Stomach smooth muscle (tissue), 2 donors: ENCODE results near the gene ZNF563.

ENCODE experiments used
- H3K27ac ChIP-seq: one replicate; pipeline ENCODE4 v1.7.0; 2013; ENCODE audit warnings: mild to moderate bottlenecking, low read length, inconsistent platforms
- H3K27me3 ChIP-seq, 2 donors: one replicate each; pipeline ENCODE4 v1.7.0; 2013; ENCODE audit warnings: low read length in 2 of 2; ENCODE audit not compliant: insufficient read depth in 2 of 2, control insufficient read depth in 1 of 2
- H3K36me3 ChIP-seq, 2 donors: one replicate each; pipeline ENCODE4 v1.7.0; 2013; ENCODE audit warnings: low read length in 2 of 2; ENCODE audit not compliant: control insufficient read depth in 2 of 2, insufficient read depth in 2 of 2
- H3K4me1 ChIP-seq: one replicate; pipeline ENCODE4 v1.7.0; 2013; ENCODE audit warnings: low read length; ENCODE audit not compliant: control insufficient read depth, insufficient read depth
- H3K4me3 ChIP-seq, 2 donors: one replicate each; pipeline ENCODE4 v1.7.0; 2013; ENCODE audit warnings: low read length in 2 of 2
- H3K9ac ChIP-seq, 2 donors: one replicate each; pipeline ENCODE4 v1.7.0; 2013; ENCODE audit warnings: low read length in 2 of 2, mild to moderate bottlenecking in 1 of 2
- H3K9me3 ChIP-seq, 2 donors: one replicate each; pipeline ENCODE4 v1.7.0; 2013; ENCODE audit warnings: low read length in 2 of 2; ENCODE audit not compliant: control insufficient read depth in 2 of 2
- donor health status: healthy.
- donor health status: Pancreatic carcinoma.

The ZNF563 gene

DNA sequence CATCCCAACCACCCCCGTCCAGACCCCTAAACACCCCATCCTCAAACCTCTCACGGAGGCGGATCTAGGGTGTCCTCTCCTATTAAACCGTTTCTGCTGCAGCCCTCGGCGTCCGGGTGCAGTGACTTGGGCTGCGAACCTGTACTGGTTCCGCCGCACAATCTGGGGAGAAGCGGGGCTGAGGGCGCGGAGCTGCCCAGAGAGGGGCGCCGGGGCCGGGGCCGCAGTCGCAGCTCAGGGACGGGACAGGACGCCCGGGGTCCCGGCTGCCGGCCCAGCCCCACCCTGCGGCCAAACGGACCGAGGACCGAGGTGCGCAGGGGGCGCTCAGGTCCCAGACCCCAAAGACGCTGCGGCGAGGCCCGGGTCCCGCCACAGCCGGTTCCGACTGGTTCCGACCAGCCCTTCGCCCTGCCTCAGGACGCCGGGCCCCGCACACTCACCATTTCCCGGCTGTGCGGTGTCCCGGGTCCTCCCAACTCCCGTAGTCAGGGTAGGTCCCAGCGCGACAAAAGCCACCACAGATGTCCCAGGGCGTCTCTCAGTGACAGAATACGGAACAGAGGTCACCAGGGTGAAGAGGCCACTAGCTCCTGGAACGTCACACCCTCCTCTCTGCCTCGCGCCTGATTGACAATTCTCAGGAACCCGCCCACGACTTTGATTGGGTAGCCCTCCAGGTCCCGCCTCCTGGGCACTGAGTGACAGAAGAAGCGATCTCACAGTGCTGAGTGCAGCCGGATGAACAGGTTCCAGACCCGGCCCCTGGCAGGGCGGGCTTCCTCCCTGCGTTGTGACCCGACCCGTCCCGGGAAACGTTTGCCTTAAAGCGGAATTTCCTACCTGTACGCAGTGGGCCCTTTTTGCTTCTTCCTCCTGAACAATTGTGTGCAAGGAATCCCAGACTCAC is 38.9 kb downstream of the ZNF563 start, which contains the start of gene ZNF44:
Gene ZNF44, minus strand, starts transcription at position 635 of the 910 bp plus-strand sequence. Its CDS starts 189 bp downstream, at position 446.
- no peaks in the 10 kb centered on the region for H3K27me3 ChIP-seq
- peak within 1 kb of the TSS; percentile 80 to 95 for H3K9ac ChIP-seq
- H3K27ac ChIP-seq: peak within 1 kb of the TSS; percentile 96
- H3K9me3 ChIP-seq: no peaks in the 10 kb centered on the region
- peaks cover 12% of the 10 kb centered on the region for H3K4me1 ChIP-seq
- peaks cover 0 to 2% of the 10 kb centered on the region in 2 donors for H3K36me3 ChIP-seq
- H3K4me3 ChIP-seq: peak within 1 kb of the TSS; percentile 59 to 95

DNA sequence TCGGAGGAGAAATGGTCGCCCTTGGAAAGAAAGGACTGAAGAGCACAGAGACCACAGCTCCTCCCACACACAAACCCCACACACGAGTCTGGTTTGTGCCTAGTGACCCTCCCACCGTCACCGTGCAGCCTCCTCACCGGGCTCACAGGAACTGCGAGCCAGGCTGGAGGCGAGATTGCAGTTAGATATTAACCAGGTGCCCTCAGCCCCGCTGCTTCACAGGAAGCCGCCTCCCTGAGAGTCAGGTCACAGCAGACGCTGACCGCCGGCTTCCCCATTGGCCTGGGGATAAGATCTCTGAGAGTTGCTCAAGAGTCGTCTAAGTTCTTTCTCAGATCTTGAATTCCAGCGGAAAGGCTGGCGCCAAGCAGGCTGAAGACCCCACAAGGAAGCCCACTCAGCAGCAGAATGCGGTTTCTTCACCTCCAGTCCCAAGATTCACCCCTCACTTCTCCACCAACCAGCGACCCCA is 39.6 kb downstream of the ZNF563 start:
- Histone ChIP-seq H3K4me1 (peaks cover 19% of the 10 kb centered on the region), H3K36me3 (peaks cover 0 to 2% of the 10 kb centered on the region in 2 donors), H3K4me3 (peak overlapping the region; percentile 59 to 95), H3K9ac (peak overlapping the region; percentile 80 to 95), H3K27ac (peak overlapping the region; percentile 96), H3K27me3 (no peaks in the 10 kb centered on the region), H3K9me3 (no peaks in the 10 kb centered on the region)

- Histone ChIP-seq H3K27me3 (no peaks in the 10 kb centered on the region), H3K9me3 (no peaks in the 10 kb centered on the region), H3K4me3 (no peak overlapping the region), H3K36me3 (peaks cover 0 to 2% of the 10 kb centered on the region in 2 donors), H3K4me1 (peaks cover 23% of the 10 kb centered on the region), H3K9ac (no peak overlapping the region), H3K27ac (no peak overlapping the region)
These were observed 43.7 kb downstream of the ZNF563 start for GRCh38 chr19:12289790-12290065.

DNA sequence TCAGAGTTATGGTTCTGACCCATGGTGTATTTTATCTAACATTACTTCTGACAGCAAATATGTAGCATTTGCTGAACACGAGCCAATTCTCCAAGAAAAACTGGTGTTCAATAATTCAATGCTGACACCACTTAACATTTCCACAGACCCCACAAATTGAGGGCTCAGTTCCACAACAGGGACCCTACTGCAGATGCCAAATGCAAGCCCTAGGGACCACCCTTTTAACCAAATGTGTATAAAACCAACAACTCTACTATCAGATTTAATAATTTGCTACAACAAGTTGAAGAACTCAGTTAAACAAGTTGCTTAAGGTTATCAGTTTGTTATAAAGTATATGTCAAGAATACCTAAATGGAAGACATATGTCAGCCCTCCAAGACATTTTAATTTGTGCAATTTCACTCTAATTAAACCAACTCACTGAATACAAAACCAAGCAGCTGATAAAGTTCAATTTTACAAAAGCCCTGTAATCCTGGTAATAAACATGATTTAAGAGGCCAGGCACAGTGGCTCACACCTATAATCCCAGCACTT is 45.4 kb downstream of the ZNF563 start:
- Histone ChIP-seq H3K4me1 (peaks cover 19% of the 10 kb centered on the region), H3K27ac (no peak overlapping the region), H3K9ac (no peak overlapping the region), H3K27me3 (no peaks in the 10 kb centered on the region), H3K36me3 (peaks cover 0 to 2% of the 10 kb centered on the region in 2 donors), H3K4me3 (no peak overlapping the region), H3K9me3 (no peaks in the 10 kb centered on the region)

- Histone ChIP-seq H3K27ac (no peak overlapping the region), H3K9me3 (no peaks in the 10 kb centered on the region), H3K36me3 (no peaks in the 10 kb centered on the region), H3K4me3 (no peak overlapping the region), H3K4me1 (peaks cover 12% of the 10 kb centered on the region), H3K27me3 (no peaks in the 10 kb centered on the region), H3K9ac (no peak overlapping the region)
These were observed 48.8 kb downstream of the ZNF563 start for GRCh38 chr19:12284631-12285030.

DNA sequence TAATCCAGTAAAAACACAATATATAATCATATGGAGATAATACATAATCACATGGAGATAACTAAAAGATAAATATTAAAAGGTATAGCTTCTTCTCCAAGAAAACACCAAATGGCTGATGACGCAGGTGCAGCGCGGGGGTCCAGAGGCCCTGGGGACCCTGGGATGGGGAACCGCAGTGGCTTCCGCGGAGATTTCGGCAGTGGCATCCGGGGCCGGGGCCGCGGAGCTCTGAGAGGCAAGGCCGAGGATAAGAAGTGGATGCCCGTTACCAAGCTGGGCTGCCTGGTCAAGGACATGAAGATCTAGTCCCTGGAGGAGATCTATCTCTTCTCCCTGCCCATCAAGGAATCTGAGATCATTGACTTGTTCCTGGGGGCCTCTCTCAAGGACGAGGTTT is 49.2 kb downstream of the ZNF563 start:
- Histone ChIP-seq H3K36me3 (no peaks in the 10 kb centered on the region), H3K9ac (no peak overlapping the region)

DNA sequence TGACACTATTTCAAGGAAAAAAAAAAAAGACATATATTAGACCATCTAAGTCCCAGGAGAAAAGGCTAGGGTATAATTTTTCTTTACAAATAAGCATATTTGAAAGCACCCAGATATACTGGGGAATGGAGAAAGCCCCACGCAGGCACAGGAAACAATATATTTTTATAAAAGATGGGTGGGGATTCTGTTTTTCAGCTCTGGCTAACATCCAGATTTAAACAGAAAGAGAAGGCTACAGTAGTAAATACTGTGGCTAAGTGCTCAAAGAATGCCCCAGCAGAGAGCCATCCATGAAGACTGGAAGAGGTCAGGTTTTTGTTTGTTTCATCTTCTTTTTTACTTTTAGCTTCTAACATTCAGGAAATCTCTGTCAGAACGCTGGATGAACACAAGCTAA is 54.7 kb downstream of the ZNF563 start:
- Histone ChIP-seq H3K9me3 (peaks cover 4% of the 10 kb centered on the region in 2 donors), H3K4me3 (no peak overlapping the region), H3K27me3 (no peaks in the 10 kb centered on the region), H3K4me1 (no peaks in the 10 kb centered on the region), H3K9ac (no peak overlapping the region), H3K27ac (no peak overlapping the region), H3K36me3 (peaks cover 4 to 10% of the 10 kb centered on the region in 2 donors)

More for the DNA sequence above, 49.2 kb downstream of the ZNF563 start:
- Histone ChIP-seq H3K27ac (no peak overlapping the region), H3K27me3 (no peaks in the 10 kb centered on the region), H3K9me3 (no peaks in the 10 kb centered on the region), H3K4me3 (no peak overlapping the region), H3K4me1 (peaks cover 8% of the 10 kb centered on the region)

DNA sequence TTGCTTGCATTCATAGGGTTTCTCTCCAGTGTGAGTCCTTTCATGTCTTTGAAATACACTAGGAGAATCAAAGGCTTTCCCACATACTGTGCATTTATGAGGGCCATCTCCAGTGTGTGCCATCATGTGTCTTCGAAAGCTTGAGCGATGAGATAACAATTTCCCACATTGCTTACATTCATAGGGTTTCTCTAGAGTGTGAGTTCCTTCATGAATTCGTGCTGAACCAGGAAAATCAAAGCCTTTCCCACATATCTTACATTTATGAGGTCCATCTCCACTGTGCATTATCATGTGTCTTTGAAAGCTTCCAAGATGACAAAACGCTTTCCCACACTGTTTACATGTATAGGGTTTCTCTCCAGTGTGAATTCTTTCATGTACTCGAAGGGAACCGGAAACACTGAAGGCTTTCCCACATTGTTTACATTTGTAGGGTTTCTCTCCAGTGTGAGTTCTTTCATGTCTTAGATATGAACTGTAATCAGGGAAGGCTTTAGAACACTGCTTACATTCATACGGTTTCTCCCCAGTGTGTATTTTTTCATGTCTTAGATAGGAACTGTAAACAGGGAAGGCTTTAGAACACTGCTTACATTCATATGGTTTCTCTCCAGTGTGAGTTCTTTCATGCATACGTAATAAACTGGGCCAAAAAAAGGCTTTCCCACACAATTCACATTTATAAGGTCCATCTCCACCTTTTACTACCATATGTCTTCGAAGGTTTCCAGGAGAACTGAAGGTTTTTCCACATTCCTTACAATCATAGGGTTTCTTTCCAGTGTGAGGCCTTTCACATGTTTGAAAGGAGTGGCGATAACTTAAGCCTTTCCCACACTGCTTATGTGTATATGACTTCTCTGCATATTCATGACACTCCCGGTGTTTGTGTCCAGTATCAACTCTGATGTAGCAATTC is 60.2 kb downstream of the ZNF563 start:
- H3K4me3 ChIP-seq: peak overlapping the region in 1 of 2 donors; percentile 18
- no peak overlapping the region for H3K27ac ChIP-seq
- H3K27me3 ChIP-seq: no peaks in the 10 kb centered on the region
- peaks cover 32 to 33% of the 10 kb centered on the region in 2 donors for H3K36me3 ChIP-seq
- H3K9me3 ChIP-seq: peaks cover 13 to 17% of the 10 kb centered on the region in 2 donors
- H3K4me1 ChIP-seq: no peaks in the 10 kb centered on the region
- no peak overlapping the region for H3K9ac ChIP-seq

DNA sequence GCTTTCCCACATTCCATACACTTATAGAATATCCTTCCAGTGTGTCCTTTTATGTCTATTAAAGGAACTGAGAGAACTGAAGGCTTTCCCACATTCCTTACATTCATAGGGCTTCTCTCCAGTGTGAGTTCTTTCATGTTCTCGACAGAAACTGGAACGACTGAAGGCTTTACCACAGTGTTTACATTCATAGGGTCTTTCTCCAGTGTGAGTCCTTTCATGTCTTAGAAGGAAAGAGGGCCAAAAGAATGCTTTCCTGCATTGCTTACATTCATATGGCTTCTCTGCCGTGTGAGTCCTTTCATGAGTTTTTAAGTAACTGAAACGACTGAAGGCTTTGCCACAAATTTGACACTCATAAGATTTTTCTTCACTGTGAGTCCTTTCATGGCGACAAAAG is 61.0 kb downstream of the ZNF563 start:
- Histone ChIP-seq H3K27me3 (no peaks in the 10 kb centered on the region), H3K4me1 (no peaks in the 10 kb centered on the region), H3K4me3 (no peak overlapping the region), H3K9ac (no peak overlapping the region), H3K27ac (no peak overlapping the region), H3K9me3 (peaks cover 13 to 14% of the 10 kb centered on the region in 2 donors), H3K36me3 (peaks cover 32 to 33% of the 10 kb centered on the region in 2 donors)

DNA sequence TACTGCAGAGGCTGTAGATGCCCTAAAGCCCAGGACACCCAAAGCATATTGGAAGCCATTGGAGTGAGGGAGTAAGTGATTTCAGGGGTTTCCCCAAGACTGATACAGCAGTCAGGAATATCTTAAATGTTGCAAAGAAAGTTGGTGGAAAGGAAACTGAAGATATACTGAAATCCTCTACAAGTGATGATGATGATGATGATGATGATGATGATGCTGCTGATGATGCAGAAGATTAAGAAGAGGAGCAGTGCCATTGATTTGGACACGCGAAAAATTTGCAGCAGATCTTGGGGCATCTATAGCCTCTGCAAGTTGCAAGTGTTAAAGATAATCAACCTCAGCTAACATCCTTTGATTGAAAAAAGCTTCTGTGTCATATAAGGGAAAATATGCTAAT is 62.6 kb downstream of the ZNF563 start:
- Histone ChIP-seq H3K4me3 (no peak overlapping the region), H3K27me3 (no peaks in the 10 kb centered on the region), H3K4me1 (no peaks in the 10 kb centered on the region), H3K9ac (no peak overlapping the region), H3K9me3 (peaks cover 10 to 14% of the 10 kb centered on the region in 2 donors), H3K36me3 (peaks cover 29 to 31% of the 10 kb centered on the region in 2 donors), H3K27ac (no peak overlapping the region)
